Measurements from ENCODE around the gene SRI.

GRCh38 chr7:88268051-88268450, 48.2 kb upstream of the SRI start:
- TF ChIP-seq CTCF (IDR thresholded peaks at IDR 0.05; ENCODE audit: low read depth, low read length) (no peak), EZH2phosphoT487 (IDR thresholded peaks at IDR 0.05; ENCODE audit: low read depth) (no peak)
